ENCODE results near the gene SORCS3. TPM values are rescaled to one million over a fixed set of nuclear protein-coding genes. Genes with fewer than 3 reads are reported as not detected.

SORCS3 gene
- total RNA-seq, 1 experiment from 2014 or later: 0.94 TPM

GRCh38 chr10:105195831-105196230 is 554.7 kb downstream of the SORCS3 start (continued):
- TF ChIP-seq ZNF281 (CRISPR knock-in tag; IDR thresholded peaks at IDR 0.05): no peak
- no peak for TF ChIP-seq ATF1 (CRISPR knock-in tag; IDR thresholded peaks at IDR 0.05)

- Mint-ChIP-seq H3K9me3 (no peaks in the 10 kb centered on the region), H3K36me3 (no peaks in the 10 kb centered on the region), H3K4me1 (peaks cover 5% of the 10 kb centered on the region), H3K27me3 (ENCODE audit: low read depth) (no peaks in the 10 kb centered on the region), H3K4me3 (no peak overlapping the region), H3K27ac (no peak overlapping the region)
- ATAC-seq (no peak), DNase-seq (ENCODE audit: low spot score) (no peak)
- TF ChIP-seq JUN (CRISPR knock-in tag; IDR thresholded peaks at IDR 0.05) (no peak), ZNF219 (CRISPR knock-in tag; IDR thresholded peaks at IDR 0.05; ENCODE audit: borderline replicate concordance) (no peak), ZMAT4 (CRISPR knock-in tag; IDR thresholded peaks at IDR 0.05) (no peak), TEAD1 (CRISPR knock-in tag; IDR thresholded peaks at IDR 0.05) (no peak), ZNF512 (CRISPR knock-in tag; IDR thresholded peaks at IDR 0.05; ENCODE audit: borderline replicate concordance) (no peak), ZNF671 (CRISPR knock-in tag; IDR thresholded peaks at IDR 0.05) (no peak), NFATC4 (CRISPR knock-in tag; IDR thresholded peaks at IDR 0.05) (no peak)
- ChIA-PET POLR2A (no interaction called here), CTCF (no interaction called here)
These were observed 556.7 kb downstream of the SORCS3 start for GRCh38 chr10:105197598-105198364.

GRCh38 chr10:105206616-105207015 is 565.5 kb downstream of the SORCS3 start:
- no peak for ATAC-seq
- H3K4me1 Mint-ChIP-seq: peaks cover 7% of the 10 kb centered on the region
- DNase-seq (ENCODE audit: low spot score): no peak
- no peaks in the 10 kb centered on the region for H3K9me3 Mint-ChIP-seq
- ChIA-PET POLR2A (no interaction called here), CTCF (no interaction called here)
- no peak overlapping the region for H3K4me3 Mint-ChIP-seq
- TF ChIP-seq MYBL2 (CRISPR knock-in tag; IDR thresholded peaks at IDR 0.05) (no peak), ATF6 (CRISPR knock-in tag; IDR thresholded peaks at IDR 0.05) (no peak), CDX4 (CRISPR knock-in tag; IDR thresholded peaks at IDR 0.05; ENCODE audit: borderline replicate concordance) (no peak), SMAD3 (CRISPR knock-in tag; IDR thresholded peaks at IDR 0.05; ENCODE audit: borderline replicate concordance) (no peak), FOXP4 (CRISPR knock-in tag; IDR thresholded peaks at IDR 0.05) (no peak), ZNF232 (CRISPR knock-in tag; IDR thresholded peaks at IDR 0.05) (no peak), KAT7 (CRISPR knock-in tag; IDR thresholded peaks at IDR 0.05; ENCODE audit: borderline replicate concordance) (no peak)
- no peaks in the 10 kb centered on the region for H3K27me3 Mint-ChIP-seq (ENCODE audit: low read depth)
- no peak overlapping the region for H3K27ac Mint-ChIP-seq
- no peaks in the 10 kb centered on the region for H3K36me3 Mint-ChIP-seq

All from WTC11 (cell line).